Hepatocyte (in vitro differentiated cells): ENCODE data around the gene CARS2. TPM values are rescaled to one million over a fixed set of nuclear protein-coding genes. Genes with fewer than 3 reads are reported as not detected.
"Not testable (repeated sequence)": the region's sequence is repeated elsewhere in the genome, so short reads cannot be mapped to it uniquely, and the experiment has no call there.

Experiments
- DNase-seq: peaks from one replicate; pipeline ENCODE4 v3.0.0-alpha.2; 2016; ENCODE audit warnings: low spot score
- H2AFZ ChIP-seq: fragments of 200-600 bp; sonication (generic); 2 replicates; pipeline ENCODE4 v1.6.0; 2016; ENCODE audit warnings: antibody characterized with exemption, mild to moderate bottlenecking
- H3K27ac ChIP-seq: fragments of 200-600 bp; sonication (generic); 2 replicates; pipeline ENCODE4 v1.5.1; 2016; ENCODE audit warnings: mild to moderate bottlenecking
- H3K27me3 ChIP-seq: fragments of 200-600 bp; sonication (generic); 2 replicates; pipeline ENCODE4 v1.6.1; 2016
- H3K36me3 ChIP-seq: fragments of 200-600 bp; sonication (generic); replicated peaks from 2 replicates; pipeline ENCODE4 v1.5.1; 2016; ENCODE audit warnings: low read depth; ENCODE audit not compliant: insufficient read depth
- H3K4me1 ChIP-seq: fragments of 200-600 bp; sonication (generic); 2 replicates; pipeline ENCODE4 v1.5.1; 2016; ENCODE audit warnings: mild to moderate bottlenecking, moderate library complexity; ENCODE audit not compliant: insufficient read depth
- H3K4me2 ChIP-seq: fragments of 200-600 bp; sonication (generic); 2 replicates; pipeline ENCODE4 v1.6.0; 2016
- H3K4me3 ChIP-seq: fragments of 200-600 bp; sonication (generic); 2 replicates; pipeline ENCODE4 v1.5.1; 2016; ENCODE audit warnings: mild to moderate bottlenecking
- H3K79me2 ChIP-seq: fragments of 200-600 bp; sonication (generic); 2 replicates; pipeline ENCODE4 v1.6.0; 2017; ENCODE audit warnings: mild to moderate bottlenecking
- H3K9me2 ChIP-seq: fragments of 200-600 bp; sonication (generic); replicated peaks from 2 replicates; pipeline ENCODE4 v1.6.0; 2017; ENCODE audit warnings: mild to moderate bottlenecking; ENCODE audit not compliant: insufficient read depth
- H3K9me3 ChIP-seq: fragments of 200-600 bp; sonication (generic); 2 replicates; pipeline ENCODE4 v1.5.1; 2016; ENCODE audit warnings: low read depth, mild to moderate bottlenecking
- H4K20me1 ChIP-seq: fragments of 200-600 bp; sonication (generic); 2 replicates; pipeline ENCODE4 v1.6.0; 2016; ENCODE audit warnings: mild to moderate bottlenecking; ENCODE audit not compliant: insufficient read depth, poor library complexity, severe bottlenecking
- CTCF ChIP-seq: fragments of 200-600 bp; sonication (generic); IDR thresholded peaks from 2 replicates; pipeline ENCODE4 v1.5.1; 2016; ENCODE audit warnings: antibody characterized with exemption, mild to moderate bottlenecking; ENCODE audit not compliant: poor library complexity
- EZH2 ChIP-seq: fragments of 200-600 bp; sonication (generic); IDR thresholded peaks from 2 replicates; pipeline ENCODE4 v1.6.1; 2016; ENCODE audit warnings: antibody characterized with exemption, mild to moderate bottlenecking, borderline replicate concordance
- EZH2phosphoT487 ChIP-seq: fragments of 200-600 bp; sonication (generic); IDR thresholded peaks from one replicate; pipeline ENCODE4 v1.6.1; 2018; ENCODE audit warnings: antibody characterized with exemption, mild to moderate bottlenecking, low read depth, moderate library complexity; ENCODE audit not compliant: unreplicated experiment, severe bottlenecking
- WGBS: methylation state at CpG from one replicate; pipeline ENCODE4 v1.1.6; 2016; ENCODE audit warnings: low lambda C conversion rate; ENCODE audit errors: missing lambda C conversion rate; 5-methylcytosine and 5-hydroxymethylcytosine counted together
- polyA plus RNA-seq: library from polyadenylated mRNA; unstranded; fragments of >200 nt; fragmentation: Nextera tagmentation; extraction: Ambion mirVana; gene quantifications from 2 replicates; pipeline ENCODE4 v1.2.1, GENCODE V29; 2016
- total RNA-seq: library from RNA; depleted of rRNA; stranded (reverse); fragments of >200 nt; gene quantifications from 2 replicates; pipeline ENCODE4 v1.2.3, GENCODE V29; 2014

Gene CARS2
- total and polyA plus RNA-seq, 2 experiments from 2014 or later, result 72.9 to 105 TPM

DNA sequence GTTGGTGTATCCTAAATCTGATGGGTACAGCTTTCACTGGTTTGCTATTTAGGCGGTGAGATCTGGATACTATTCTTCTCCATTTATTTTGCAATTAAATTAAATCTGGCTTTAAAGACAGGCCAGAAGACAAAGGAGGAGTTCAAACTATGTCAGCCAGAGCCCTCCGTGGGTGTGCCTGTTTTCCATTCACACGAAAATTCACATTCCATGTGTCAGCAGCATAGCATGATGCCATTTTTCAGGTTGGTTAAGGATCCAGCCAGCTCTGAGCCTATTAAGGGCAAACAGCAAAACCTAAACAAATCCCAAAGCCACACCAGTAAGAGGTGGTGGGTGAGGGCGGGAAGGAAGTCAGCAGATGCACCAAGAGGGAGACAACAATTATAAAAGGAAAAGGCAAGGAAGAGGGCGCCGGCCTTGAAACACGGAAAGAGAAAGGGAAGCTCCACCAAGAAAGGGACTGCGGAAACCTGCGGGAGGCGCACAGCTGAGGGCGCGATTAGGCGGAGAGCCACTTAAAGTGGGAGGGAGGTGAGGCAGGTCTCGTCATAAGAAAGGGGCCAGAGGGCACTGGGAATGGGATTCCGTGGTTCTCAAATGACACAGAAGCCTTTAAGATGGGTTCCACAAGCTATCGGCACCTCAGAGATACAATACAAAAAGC, 43.0 kb downstream of the CARS2 start:
- Histone ChIP-seq H3K4me2 (no peak overlapping the region), H3K79me2 (no peaks in the 10 kb centered on the region), H4K20me1 (no peaks in the 10 kb centered on the region), H3K27me3 (no peaks in the 10 kb centered on the region), H3K9me3 (peaks cover 8% of the 10 kb centered on the region), H3K36me3 (peaks cover 1% of the 10 kb centered on the region), H3K9me2 (no peaks in the 10 kb centered on the region), H2AFZ (no peak overlapping the region), H3K27ac (no peak overlapping the region), H3K4me3 (no peak overlapping the region), H3K4me1 (no peaks in the 10 kb centered on the region)
- WGBS, result 95% methylated on average over 16 of the region's 16 CpGs
- TF ChIP-seq CTCF (no peak), EZH2phosphoT487 (no peak), EZH2 (no peak)
- no peak for DNase-seq

DNA sequence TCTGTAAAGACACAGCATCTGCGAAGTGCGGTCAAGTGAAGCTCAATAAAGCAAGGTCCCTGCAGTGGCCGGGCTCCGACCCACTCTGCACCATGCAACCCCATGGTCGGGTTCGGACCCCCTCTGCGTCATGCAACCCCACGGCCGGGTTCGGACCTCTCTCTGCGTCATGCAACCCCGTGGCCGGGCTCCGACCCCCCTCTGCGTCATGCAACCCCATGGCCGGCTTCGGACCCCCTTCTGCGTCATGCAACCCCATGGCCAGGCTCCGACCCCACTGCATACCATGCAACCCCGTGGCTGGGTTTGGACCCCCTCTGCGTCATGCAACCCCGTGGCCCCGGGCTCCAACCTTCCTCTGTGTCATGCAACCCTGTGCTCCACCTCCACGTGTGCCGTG, 43.8 kb downstream of the CARS2 start:
- no peak for DNase-seq
- Histone ChIP-seq H3K36me3 (peaks cover 4% of the 10 kb centered on the region), H2AFZ (no peak overlapping the region), H3K27me3 (no peaks in the 10 kb centered on the region), H3K27ac (no peak overlapping the region), H4K20me1 (no peaks in the 10 kb centered on the region), H3K4me3 (no peak overlapping the region), H3K4me2 (no peak overlapping the region), H3K79me2 (no peaks in the 10 kb centered on the region), H3K4me1 (no peaks in the 10 kb centered on the region), H3K9me2 (no peaks in the 10 kb centered on the region), H3K9me3 (peaks cover 8% of the 10 kb centered on the region)
- WGBS, result 97% methylated on average over 20 of the region's 25 CpGs
- TF ChIP-seq EZH2 (no peak), CTCF (no peak)

- WGBS, result 89% methylated on average over 3 of the region's 3 CpGs
- no peaks in the 10 kb centered on the region for H3K9me2 ChIP-seq
- no peak overlapping the region for H3K4me2 ChIP-seq
- TF ChIP-seq EZH2, result no peak
- TF ChIP-seq CTCF, result no peak
- TF ChIP-seq EZH2phosphoT487, result no peak
- H3K27ac ChIP-seq, result no peak overlapping the region
- H3K4me3 ChIP-seq, result no peak overlapping the region
- no peaks in the 10 kb centered on the region for H3K4me1 ChIP-seq
- peaks cover 4% of the 10 kb centered on the region for H3K36me3 ChIP-seq
- no peaks in the 10 kb centered on the region for H3K27me3 ChIP-seq
- H3K9me3 ChIP-seq, result peaks cover 8% of the 10 kb centered on the region
- no peak for DNase-seq
- no peaks in the 10 kb centered on the region for H4K20me1 ChIP-seq
- H2AFZ ChIP-seq, result no peak overlapping the region
- no peaks in the 10 kb centered on the region for H3K79me2 ChIP-seq
These were observed 44.7 kb downstream of the CARS2 start for GRCh38 chr13:110661256-110661655.

DNA sequence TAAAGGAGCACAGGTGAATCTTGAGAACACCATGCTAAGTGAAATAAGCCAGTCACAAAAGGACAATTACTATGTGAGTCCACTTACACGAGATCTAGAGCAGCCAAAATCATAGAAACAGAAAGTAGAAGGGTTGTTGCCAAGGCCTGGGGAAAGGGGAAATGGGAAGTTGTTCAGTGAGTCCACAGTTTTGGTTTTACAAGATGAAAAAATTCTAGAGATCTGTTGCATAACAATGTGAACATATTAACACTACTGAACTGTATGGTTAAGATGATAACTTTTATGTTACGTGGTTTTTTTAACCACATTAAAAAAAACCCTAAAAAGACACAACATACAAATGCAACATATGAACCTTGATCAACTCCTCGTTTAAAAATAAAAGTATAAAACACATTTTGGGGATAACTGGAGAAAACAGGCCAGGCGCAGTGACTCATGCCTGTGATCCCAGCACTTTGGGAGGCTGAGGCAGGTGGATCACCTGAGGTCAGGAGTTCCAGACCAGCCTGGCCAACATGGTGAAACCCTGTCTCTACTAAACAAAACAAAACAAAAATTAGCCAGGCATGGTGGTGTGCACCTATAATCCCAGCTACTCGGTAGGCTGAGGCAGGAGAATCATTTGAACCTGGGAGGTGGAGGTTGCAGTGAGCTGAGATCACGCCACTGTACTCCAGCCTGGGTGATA, 47.6 kb downstream of the CARS2 start:
- H2AFZ ChIP-seq, H3K4me2 ChIP-seq, H3K27ac ChIP-seq, H3K27me3 ChIP-seq, H3K9me2 ChIP-seq, H4K20me1 ChIP-seq, DNase-seq, H3K79me2 ChIP-seq, H3K9me3 ChIP-seq, H3K36me3 ChIP-seq, H3K4me1 ChIP-seq, H3K4me3 ChIP-seq: not testable (repeated sequence)
- 94% methylated on average over 6 of the region's 6 CpGs for WGBS
